NAMALWA (cell line): ENCODE data around the gene UROC1.
A peak's percentile ranks its signal among the peaks of the same experiment; 100 is the strongest.

Source experiments
- DNase-seq: peaks from one replicate; pipeline ENCODE4 v3.0.0-alpha.2; 2015; ENCODE audit warnings: low spot score

The UROC1 gene

DNA sequence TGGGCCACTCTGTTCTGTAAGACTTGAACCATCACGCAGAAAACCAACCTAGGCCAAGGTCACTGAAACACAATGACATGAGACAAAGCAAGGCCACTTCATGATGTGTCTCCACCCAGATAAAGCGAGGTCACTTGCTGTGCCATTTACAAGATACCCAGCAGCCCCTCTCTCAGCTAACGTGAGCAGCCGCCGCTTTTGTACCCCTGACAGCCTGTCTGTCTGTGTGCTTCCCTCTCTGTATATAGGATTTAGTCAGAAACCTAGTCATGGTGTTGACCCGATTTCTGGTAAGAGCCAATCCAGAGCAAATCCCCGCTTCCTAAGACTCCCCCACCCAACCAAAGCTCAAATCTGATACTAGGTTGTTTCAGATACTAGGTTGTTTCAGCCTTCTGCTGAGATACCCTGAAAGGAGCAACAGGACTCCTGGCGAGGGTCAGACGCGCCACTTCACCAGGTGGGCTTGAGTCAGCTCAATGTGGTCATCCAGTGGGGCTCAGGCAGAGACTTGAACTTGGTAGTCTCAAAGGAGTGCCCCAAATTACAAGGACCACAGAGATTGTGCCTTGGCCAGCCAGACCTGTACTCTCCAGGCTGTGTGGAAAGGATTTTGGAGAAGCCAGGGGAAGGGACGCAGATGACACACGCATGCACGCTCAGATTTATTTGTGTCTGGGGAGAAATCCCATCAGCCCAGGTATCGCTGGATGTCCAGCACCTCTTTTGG is 38.8 kb downstream of the UROC1 start:
- DNase-seq, result no peak

DNA sequence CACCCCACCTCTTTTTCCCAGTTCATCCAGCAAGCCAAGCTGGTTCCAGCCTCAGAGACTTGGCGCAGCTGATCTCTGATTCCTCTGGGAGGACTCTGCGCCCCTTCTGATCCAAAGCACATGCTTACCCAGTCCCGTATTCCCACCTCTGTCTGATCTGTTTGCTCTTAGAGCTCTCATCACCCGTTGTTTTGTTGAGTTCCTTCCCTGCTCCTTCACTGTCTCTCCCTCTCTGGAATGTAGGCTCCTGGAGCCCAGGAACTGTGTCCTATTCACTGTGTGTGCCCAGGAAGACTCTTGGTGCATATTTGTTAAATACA is 40.6 kb downstream of the UROC1 start:
- no peak for DNase-seq

DNA sequence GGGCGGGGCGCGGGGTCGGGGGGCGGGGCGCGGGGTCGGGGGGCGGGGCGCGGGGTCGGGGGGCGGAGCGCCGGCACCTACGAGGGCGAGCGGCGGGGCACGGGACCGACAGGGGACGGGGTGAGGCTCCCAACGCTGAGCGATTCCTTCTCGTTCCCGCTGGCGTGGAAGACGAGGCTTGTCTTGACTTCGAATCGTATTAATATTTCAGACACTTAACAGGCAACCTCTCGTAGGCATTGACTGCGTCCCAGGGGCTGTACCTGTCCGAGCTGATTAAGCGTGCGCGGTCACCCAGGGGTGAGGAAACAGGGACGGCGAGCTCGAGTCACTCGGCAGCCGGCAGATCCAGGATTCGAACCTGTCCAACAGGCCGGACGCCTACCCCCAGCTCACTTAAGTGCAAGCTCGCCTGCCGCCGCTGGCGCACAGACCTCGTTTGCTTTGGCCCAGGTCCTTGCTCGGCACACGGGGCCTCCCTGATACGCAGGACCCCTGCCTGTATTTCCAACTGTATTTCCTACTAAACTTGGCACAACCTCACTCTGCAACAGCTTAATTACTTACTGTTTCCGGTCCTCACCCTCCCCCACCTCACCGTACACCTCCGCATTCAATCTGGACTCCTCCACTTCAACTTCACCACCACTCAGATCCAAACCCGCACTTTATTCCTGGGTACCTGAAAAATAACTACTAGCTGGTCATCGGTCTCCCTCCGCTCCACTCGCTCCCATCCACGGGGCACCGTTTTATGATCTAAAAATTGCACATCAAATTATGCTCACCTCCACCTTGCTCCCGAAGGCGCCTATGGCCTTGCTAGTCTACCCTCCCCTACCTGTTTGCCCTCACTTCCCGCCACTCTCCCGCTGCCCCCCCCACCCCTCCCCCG is 41.2 kb downstream of the UROC1 start:
- DNase-seq, result peak; percentile 48

DNA sequence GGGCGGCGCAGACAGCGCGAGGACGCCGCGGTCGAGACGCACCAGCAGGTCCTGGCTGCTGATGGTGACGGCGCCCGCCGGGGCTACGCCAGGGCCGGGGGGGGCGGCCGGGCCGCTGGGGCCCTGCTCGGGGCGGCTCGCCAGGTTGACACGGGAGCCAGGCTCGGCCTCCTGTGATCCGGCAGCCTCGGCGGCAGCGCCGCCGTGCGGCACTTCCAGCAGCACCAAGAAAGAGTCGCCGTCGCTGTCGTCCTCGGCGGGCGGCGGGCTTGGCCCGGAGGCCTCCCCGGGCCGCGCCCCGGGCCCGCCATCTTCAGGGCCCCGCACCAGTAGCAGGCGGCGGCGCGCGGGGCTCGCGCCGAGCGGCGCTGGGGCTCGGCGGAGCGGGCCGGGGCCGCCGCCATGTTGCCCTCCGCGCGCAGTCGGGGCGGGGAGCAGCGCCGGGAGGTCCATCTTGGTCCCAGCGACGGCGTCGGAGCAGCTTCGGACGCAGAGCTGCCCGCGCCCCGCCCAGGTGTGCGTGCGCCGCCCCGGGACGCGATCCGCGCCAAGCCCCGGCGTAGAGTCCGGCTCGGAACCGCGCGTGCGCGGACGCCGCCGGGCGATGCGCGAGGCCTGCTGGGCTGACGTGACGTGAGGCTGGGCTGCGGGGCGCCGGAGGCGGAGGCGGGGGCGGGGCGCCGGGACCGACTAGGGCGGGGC is 42.0 kb downstream of the UROC1 start, which contains the start of gene ZXDC:
ZXDC (minus strand) TSS at position 479 of the 702 bp plus-strand sequence; CDS start at position 453, 26 bp downstream.
- DNase-seq, result peak; percentile 92

DNA sequence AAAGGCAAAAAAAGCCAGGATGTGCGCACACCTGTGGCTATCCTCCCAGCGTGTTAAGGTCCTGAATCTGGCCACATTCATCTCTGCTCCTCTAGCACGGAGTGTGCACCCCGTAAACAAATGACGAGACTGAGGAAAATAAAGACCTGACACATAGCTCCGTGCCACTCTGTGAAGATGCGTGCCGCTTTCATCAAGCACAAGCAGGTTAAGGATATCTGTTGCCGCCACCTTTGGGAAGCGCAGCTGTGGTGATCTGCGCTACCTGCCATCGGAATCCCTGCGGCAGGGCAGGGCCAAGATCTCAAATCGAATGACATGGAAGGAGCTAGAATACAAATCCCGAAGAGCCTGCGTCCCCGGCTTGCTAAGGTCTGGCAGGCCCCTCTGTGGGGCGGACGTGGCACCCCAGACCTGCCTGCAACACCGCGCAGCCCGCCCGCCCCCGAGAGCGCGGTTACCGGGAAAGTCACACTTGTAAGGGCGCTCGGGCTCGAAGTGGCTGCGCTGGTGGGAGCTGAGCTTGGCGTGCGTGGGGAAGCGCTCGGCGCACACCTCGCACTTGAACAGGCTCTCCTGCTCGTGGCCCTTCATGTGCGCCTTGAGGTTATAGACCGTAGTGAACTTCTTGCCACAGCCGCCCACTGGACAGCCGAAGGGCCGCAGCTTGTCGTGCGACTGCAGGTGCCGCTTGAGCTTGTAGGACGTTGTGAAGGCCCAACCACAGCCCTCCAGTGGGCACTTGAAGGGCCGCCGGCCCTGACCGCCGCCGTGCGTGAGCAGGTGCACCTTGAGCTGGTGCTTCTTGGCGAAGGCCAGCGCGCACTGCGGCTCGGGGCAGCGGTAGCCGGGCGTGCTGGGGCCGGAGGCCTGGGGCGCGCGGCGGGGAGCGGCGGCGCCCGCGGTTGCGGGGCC is 42.8 kb downstream of the UROC1 start:
- peak; percentile 27 for DNase-seq

DNA sequence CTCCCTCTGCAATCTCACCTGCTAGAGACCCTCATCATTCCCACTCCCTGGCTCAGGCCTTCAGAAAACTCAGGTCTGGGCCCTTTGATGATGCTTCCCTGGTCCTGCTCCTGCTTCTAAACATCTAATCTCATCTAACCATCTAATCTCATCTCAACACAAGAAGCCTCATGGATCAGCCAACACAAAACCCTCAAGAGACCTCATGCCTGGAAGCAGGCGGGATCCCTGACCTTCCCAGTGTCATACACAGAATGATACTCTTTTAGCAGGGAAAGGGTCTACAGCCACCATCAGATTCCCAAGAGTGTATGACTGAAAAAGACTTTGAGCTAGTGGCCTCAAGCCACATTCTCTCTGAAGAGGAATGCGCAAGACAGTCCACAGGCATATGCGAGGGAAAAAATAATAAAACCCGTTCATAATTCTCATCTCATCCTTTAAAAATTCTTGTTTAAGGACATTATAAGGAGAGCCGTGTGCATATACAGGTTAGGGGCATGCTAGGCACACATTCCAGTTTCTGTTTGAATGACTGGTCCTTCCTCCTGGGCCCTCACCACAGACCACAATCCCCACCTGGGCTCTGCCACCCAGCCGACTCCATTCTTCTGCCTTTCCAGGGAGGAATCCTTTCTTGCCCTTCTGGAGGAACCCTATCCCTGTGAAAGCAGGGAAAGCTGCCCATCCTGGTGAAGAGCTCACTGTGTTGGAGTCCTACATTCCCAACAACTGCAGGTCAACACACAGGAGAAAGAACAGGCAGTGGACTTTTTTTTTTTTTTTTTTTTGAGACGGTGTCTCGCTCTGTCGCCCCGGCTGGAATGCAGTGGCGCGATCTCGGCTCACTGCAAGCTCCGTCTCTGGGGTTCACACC is 44.0 kb downstream of the UROC1 start:
- no peak for DNase-seq

DNA sequence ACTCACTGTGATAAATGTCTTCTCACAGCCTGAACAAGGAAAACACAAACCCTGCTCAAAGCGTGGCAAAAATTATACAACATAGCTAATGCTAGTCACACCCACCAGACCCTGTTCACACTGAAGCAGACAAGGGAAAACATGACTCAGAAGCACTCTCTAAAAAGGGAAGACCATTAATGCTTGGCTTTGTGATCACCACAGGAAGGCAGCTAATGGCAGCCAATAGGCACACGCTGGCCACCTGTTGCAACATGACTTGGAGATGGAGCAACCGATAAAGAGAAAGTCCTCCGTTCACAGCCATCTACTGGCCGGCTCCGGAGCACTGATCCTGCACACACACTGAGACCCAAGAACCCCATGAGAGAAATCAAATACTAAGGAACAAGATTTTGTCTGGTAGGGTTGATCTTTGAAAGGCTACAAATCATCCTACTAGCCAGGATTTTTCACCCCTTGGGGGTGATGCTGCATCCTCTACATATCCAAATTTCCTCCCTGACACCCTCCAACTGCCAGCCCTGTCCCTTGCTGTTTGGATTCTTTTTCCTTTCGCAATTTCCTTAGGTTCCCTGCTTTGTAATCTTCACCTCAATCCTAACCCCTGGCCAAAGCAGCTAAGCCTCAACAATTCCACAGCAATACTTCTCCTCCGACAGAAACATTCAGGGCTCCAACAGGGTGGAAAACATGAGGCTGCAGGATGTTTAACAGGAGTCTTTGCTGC is 45.1 kb downstream of the UROC1 start:
- no peak for DNase-seq

DNA sequence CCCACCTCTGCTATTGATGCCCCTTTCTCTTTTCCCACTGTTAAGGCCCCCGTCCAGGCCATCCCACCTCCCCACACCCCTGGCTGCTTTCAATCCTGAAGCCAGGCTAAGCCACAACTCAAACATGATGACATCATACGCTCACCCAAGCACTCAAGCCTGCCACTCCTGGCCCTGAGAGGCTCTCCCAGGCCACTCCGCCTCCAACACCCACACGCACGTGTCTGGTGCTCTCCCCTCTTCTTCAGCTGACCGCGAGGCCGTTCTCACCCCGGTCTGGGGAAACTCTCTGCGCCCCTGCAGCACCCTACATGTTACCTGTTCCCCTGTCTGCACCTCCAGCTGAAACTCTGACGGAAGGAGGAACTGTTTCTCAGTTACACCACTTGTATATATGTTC is 48.1 kb downstream of the UROC1 start:
- DNase-seq, result no peak

DNA sequence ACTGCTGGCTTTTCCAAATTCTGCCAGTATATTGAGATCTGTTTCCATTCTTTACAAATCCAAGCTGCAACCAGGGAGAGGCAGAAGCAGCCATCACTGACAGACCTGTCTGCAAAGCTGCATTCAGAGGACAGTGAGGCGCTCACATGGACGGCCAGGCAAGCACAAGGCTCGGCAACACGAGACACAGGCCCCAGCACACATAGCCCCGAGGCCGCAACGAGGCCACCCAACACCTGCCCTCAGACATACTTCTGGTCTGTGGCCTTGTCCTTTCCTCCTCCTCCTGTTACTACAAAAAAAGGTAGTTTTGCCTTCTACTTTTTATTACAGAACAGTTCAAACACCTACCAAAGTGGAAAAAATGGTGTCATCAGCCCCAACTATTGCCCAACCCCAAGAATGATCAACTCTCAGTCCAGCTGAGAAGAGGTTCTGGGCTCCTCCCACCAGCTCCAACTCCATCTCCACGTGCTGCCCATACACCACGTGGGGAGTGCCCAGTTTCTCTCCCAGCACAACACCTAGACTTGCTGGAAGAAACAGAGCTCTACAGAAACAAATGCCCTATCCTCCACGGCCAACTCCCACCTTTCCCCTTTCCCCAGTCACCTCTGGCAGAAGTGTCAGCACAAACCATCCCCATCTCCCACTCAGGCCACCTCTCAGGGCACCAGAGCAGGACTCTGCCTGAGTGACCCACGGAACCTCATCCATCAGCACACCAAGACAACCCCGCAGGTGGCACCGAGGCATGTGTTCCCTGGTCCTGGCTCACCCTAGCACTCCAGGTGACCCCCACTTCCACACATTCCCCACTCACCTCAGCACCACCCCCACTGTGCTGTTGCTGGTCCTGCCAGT is 49.3 kb downstream of the UROC1 start:
- no peak for DNase-seq

DNA sequence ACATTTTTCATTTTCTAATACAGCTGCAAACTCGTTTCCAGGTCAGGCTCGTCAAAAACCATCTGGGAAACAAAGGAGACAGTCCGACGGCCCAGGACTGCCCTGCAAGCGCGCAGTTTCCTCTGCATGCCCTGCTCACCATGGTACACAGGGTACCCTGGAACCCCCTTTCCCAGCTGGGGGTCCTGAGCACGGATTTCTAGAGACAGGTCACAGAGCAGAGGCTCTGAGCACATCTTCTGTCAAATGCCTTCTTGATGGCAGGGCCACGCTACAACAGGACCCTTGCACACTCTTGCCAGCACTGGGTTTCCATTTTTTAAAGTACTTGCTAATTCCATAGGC is 50.0 kb downstream of the UROC1 start:
- no peak for DNase-seq

DNA sequence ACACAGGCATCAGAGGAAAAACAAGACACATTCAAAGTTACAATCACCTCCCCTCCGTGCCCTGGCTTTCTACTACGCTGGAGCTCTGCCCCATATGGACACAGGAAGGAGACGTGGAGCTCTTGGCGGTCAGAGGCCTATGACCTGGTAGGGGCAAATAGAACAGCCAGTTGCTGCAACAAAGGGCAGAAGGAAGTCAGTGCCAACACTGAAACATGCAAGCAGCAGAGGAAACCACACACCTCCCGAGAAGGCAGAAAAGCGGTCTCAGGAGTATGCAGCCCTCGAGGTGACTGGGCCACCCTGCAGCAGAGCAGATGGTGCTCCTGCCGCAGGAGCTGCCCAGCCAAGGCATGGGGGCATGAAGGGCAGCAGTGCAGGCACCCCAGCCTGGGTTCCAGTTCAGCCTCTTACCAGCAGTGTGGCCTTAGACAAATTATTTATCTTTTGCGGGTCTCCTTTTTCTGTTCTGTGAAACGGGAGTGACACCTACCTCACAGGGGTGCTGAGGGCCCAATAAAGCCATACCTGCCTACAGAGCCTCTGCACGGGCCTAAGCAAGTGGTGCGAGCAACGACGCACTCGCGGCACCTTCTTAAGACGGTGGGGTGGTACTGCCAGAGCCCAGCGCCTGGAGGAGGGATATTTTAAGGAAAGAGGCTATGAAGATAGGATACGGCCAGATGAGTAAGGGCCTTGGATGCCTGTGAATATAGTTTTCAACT is 50.5 kb downstream of the UROC1 start:
- DNase-seq, result no peak

DNA sequence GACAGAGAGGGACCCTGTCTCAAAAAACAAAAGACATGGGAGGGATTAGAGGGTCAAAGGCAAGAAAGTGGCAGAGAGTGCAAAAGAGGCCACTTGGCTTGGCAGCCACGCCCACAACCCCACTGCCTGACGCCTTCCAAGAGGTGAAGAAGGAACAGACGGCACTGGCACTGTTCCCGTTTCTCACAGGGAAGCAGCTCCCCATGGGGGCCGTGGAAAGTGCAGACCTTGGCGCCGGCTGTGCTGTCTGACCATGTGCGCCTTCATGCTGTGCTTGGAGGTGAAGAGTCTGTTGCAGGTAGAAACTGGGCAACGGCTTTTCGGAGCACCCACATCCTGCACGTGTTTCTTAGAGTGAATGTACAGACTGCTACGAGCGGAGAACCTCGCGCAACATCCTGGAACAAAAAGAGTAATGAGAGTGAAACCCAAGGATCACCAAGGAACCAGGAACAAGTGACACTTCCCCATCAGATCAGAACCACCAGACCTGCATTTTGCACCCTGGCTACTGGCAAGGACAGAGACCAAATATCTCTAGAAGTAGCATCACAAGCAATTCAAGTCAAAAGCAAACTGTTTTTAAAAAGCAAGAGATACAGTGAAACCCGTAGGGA is 51.5 kb downstream of the UROC1 start:
- no peak for DNase-seq

DNA sequence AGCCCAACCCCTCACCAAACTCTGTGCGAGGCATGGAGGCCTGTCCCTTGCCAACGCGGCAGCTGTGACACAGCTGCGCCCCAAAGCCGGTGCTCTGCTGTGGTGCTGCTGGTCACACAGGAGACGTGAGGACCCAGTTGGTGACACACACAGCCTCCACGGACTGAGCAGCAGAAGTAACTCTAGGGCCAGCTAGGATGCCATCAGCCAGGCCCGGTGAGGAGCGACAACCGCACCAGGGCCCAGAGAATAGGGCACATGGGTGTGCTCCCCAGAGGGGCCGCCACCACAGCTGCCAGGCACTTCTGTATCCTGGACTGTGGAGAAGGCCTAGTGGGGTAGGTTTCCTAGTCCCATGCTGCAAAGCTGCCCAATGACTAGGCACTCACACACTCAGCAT is 52.6 kb downstream of the UROC1 start:
- DNase-seq, result no peak

DNA sequence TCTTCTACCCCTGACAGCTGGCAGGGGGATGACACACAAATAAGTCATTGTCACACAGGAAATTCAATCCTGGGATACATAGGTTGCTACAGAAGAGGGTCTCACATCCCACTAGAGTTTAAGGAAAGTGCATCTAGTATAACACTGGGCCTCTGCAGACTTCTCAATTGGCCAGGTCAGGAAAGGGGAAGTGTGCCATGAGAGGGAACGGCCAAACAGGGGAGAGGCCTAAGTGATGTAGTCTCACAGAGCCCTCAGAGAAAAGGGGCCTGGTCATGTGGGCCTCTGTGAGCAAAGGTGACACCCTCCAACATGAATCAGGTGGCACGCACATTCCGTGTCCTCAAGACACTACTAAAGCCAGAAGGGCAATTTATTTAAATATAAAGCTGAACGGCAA is 53.1 kb downstream of the UROC1 start:
- no peak for DNase-seq

DNA sequence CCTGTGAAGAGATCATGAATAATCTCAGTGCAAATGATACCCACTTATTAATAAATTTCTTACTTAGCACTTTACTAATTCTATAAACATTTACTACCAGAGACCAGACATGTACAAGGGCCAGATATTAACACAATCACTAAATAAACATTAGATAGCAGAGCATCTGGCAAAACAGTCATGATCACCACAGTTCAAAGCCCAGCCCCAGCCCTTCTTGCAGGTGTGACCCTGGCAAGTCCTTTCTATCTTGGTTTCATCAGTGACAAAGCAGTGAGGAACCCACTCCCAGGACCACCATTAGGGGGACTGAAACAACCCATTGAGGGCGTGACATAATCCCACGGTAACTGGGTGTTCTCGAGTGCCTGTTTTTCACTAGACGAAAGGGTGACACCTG is 53.5 kb downstream of the UROC1 start:
- DNase-seq, result peak; percentile 16

DNA sequence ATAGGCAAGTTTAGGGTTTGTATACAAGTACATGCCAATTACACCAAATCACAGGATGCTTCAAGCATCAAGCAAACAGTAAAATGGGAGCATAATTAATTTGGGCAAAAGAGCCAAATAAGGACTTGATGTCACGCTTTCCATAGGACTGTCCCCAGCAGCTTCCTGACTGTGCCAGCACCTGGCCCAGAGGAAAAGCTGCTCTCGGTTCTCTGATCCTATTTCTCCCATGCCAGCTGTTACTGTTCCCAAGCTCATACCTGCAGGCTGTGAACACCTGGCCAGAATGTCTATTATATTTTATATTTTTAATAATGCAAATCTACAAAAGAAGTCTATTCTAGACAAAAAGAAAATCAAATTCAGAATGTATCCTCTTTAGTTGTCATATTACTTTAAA is 54.1 kb downstream of the UROC1 start:
- DNase-seq, result no peak

DNA sequence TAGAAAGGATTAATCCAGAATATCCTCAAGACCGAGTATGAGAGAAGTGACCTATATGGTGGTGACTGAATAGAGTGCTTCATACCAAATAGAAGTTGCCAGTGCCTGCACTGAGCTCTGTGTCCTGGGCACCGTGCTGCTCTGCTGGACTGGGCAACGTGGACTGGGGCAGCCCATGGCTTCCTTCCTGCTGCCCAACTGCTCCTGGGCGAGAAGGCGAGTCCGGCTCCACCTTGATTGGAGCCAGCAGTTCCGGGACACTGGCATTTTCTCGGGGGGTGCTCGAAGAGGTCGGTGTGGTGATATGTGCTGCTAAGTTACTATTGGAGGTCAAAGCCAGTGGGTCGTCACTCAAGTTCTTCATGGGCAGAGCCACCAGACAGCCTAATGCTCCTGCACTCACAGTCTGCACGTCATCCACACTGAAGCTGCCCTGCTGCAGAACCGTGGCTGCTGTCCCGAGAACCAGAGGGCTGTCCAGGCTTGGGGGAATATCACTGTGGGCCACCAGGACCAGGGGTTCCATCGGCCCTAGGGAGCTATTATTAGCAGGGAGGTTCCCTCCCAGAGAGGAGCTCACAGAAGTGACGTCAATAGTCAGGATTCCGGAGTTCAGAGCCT is 56.0 kb downstream of the UROC1 start:
- DNase-seq, result no peak

DNA sequence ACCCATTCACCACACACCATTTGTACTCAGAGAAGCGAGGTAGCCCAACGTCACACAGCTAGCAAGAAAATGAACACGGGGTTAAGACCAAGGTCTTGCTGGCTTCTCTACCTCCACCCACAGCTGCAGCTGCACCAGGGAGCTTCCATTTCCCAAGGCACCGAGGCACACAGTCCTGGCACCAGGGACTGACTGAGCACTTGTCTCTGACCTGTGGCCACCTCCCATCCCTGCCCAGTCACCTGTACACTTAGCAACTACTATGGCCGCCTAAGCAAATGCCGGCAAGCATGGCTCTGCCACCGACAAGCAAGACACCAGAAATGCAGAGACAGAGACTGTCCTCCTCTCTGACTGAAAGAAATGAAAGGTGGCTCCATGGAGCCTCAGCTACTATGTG is 57.2 kb downstream of the UROC1 start:
- DNase-seq, result no peak
